Glomerular endothelial cell (primary cell): ENCODE data around the gene ROS1. TPM values are rescaled to one million over a fixed set of nuclear protein-coding genes. Genes with fewer than 3 reads are reported as not detected.
A peak's percentile ranks its signal among the peaks of the same experiment; 100 is the strongest.
"Not testable (repeated sequence)": the region's sequence is repeated elsewhere in the genome, so short reads cannot be mapped to it uniquely, and the experiment has no call there.

Experiments used
- DNase-seq: peaks from one replicate; pipeline ENCODE4 v3.0.0-alpha.2; 2011; ENCODE audit warnings: low read depth, low spot score; ENCODE audit errors: extremely low read depth
- total RNA-seq: library from RNA; depleted of rRNA; stranded (reverse); fragments of >200 nt; gene quantifications from 2 replicates; pipeline ENCODE4 v1.2.3, GENCODE V29; 2015

ROS1 gene
- 0.06 TPM in 1 of 2 replicates, not detected in the other for total RNA-seq

- DNase-seq = no peak
Measured at GRCh38 chr6:117425431-117426153, at the start of gene ROS1. TSS of gene ROS1 (minus strand) at chr6:117425942. CDS start at chr6:117425656, 286 bp downstream.

GRCh38 chr6:117473401-117473800 is 47.7 kb upstream of the ROS1 start:
- no peak for DNase-seq

GRCh38 chr6:117472667-117473066 is 46.9 kb upstream of the ROS1 start:
- no peak for DNase-seq

- DNase-seq = no peak
Measured at GRCh38 chr6:117469791-117470190, 44.0 kb upstream of the ROS1 start.

- DNase-seq = no peak
Measured at GRCh38 chr6:117469356-117469755, 43.6 kb upstream of the ROS1 start.

GRCh38 chr6:117468527-117468926 is 42.8 kb upstream of the ROS1 start:
- not testable (repeated sequence) for DNase-seq

- no peak for DNase-seq
Measured at GRCh38 chr6:117467876-117468275, 42.1 kb upstream of the ROS1 start.

GRCh38 chr6:117465691-117466090 is 39.9 kb upstream of the ROS1 start:
- DNase-seq = no peak

- DNase-seq = no peak
Measured at GRCh38 chr6:117464700-117465099, 39.0 kb upstream of the ROS1 start.

GRCh38 chr6:117463762-117464665 is 38.3 kb upstream of the ROS1 start:
- no peak for DNase-seq

GRCh38 chr6:117459204-117459944 is 33.6 kb upstream of the ROS1 start:
- no peak for DNase-seq

GRCh38 chr6:117456998-117457397 is 31.3 kb upstream of the ROS1 start:
- no peak for DNase-seq

GRCh38 chr6:117456250-117456649 is 30.5 kb upstream of the ROS1 start:
- DNase-seq = no peak

- DNase-seq = no peak
Measured at GRCh38 chr6:117451671-117452070, 25.9 kb upstream of the ROS1 start.

- DNase-seq = peak; percentile 61
Measured at GRCh38 chr6:117449549-117450439, 24.1 kb upstream of the ROS1 start.

- DNase-seq = no peak
Measured at GRCh38 chr6:117448732-117449485, 23.2 kb upstream of the ROS1 start.

- no peak for DNase-seq
Measured at GRCh38 chr6:117448011-117448410, 22.3 kb upstream of the ROS1 start.

- no peak for DNase-seq
Measured at GRCh38 chr6:117446861-117447260, 21.1 kb upstream of the ROS1 start.

- DNase-seq = no peak
Measured at GRCh38 chr6:117444600-117444999, 18.9 kb upstream of the ROS1 start.
